Astrocyte (in vitro differentiated cells and primary cell): ENCODE data around the gene CPXM2. TPM values are rescaled to one million over a fixed set of nuclear protein-coding genes. Genes with fewer than 3 reads are reported as not detected.

Experiments
- DNase-seq: peaks from one replicate; pipeline ENCODE4 v3.0.0-alpha.2; 2010; ENCODE audit warnings: low read depth
- FAIRE-seq: peaks from 2 replicates; lab custom pipeline; 2011; peaks lifted over from hg19 to GRCh38; lab: Jason Lieb, UNC
- H2AFZ ChIP-seq: 2 replicates; pipeline ENCODE4 v1.6.0; 2012; ENCODE audit warnings: low read depth, low read length, inconsistent platforms
- H3K27ac ChIP-seq: 2 replicates; pipeline ENCODE4 v1.5.1; 2011; ENCODE audit warnings: low read depth, low read length, inconsistent platforms
- H3K27me3 ChIP-seq: 2 replicates; pipeline ENCODE4 v1.6.0; 2011; ENCODE audit warnings: low read length, inconsistent platforms; ENCODE audit not compliant: insufficient read depth
- H3K36me3 ChIP-seq: 2 replicates; pipeline ENCODE4 v1.5.1; 2011; ENCODE audit warnings: low read length, inconsistent platforms; ENCODE audit not compliant: insufficient read depth
- H3K4me1 ChIP-seq: 2 replicates; pipeline ENCODE4 v1.5.1; 2011; ENCODE audit warnings: low read length, inconsistent platforms; ENCODE audit not compliant: insufficient read depth
- H3K4me2 ChIP-seq: 2 replicates; pipeline ENCODE4 v1.6.0; 2012; ENCODE audit warnings: low read length, inconsistent platforms
- H3K4me3 ChIP-seq: 2 replicates; pipeline ENCODE4 v1.5.1; 2011; ENCODE audit warnings: low read depth, mild to moderate bottlenecking, low read length, inconsistent platforms; ENCODE audit not compliant: insufficient read depth
- H3K79me2 ChIP-seq: 2 replicates; pipeline ENCODE4 v1.6.0; 2012; ENCODE audit warnings: mild to moderate bottlenecking, low read length, inconsistent platforms; ENCODE audit not compliant: insufficient read depth
- H3K9ac ChIP-seq: 2 replicates; pipeline ENCODE4 v1.6.0; 2012; ENCODE audit warnings: mild to moderate bottlenecking, low read length, inconsistent platforms
- H3K9me3 ChIP-seq: 2 replicates; pipeline ENCODE4 v1.5.1; 2012; ENCODE audit warnings: low read depth, mild to moderate bottlenecking, low read length, inconsistent platforms; ENCODE audit not compliant: insufficient read depth
- H4K20me1 ChIP-seq: 2 replicates; pipeline ENCODE4 v1.6.0; 2012; ENCODE audit warnings: low read length, inconsistent platforms; ENCODE audit not compliant: insufficient read depth
- H3K27ac Mint-ChIP-seq: one replicate; pipeline ENCODE4 v1.8.0; 2021; ENCODE audit warnings: mild to moderate bottlenecking, mixed read lengths; ENCODE audit not compliant: unreplicated experiment
- H3K27me3 Mint-ChIP-seq: one replicate; pipeline ENCODE4 v1.8.0; 2021; ENCODE audit warnings: low read depth, mixed read lengths; ENCODE audit not compliant: unreplicated experiment
- H3K36me3 Mint-ChIP-seq: one replicate; pipeline ENCODE4 v1.8.0; 2021; ENCODE audit warnings: low read depth, mixed read lengths; ENCODE audit not compliant: unreplicated experiment
- H3K4me1 Mint-ChIP-seq: one replicate; pipeline ENCODE4 v1.8.0; 2021; ENCODE audit warnings: low read depth, mixed read lengths; ENCODE audit not compliant: unreplicated experiment
- H3K4me3 Mint-ChIP-seq: one replicate; pipeline ENCODE4 v1.8.0; 2021; ENCODE audit warnings: mild to moderate bottlenecking, moderate library complexity, mixed read lengths; ENCODE audit not compliant: unreplicated experiment
- H3K9me3 Mint-ChIP-seq: one replicate; pipeline ENCODE4 v1.8.0; 2021; ENCODE audit warnings: mild to moderate bottlenecking, mixed read lengths; ENCODE audit not compliant: unreplicated experiment
- EZH2 ChIP-seq: IDR thresholded peaks from 2 replicates; pipeline ENCODE4 v1.6.1; 2012; ENCODE audit warnings: mild to moderate bottlenecking, low read length, inconsistent platforms; ENCODE audit not compliant: insufficient read depth
- total RNA-seq: library from RNA; stranded (reverse); gene quantifications from 2 replicates; pipeline ENCODE4 v1.2.1, GENCODE V29; 2021
- TF ChIP-seq, protein P1 (sequence below): IDR thresholded peaks from 2 replicates; pipeline ENCODE4 v1.5.1; 2011; ENCODE audit warnings: low read depth, mild to moderate bottlenecking, inconsistent platforms, low read length, moderate library complexity; ENCODE audit not compliant: insufficient read depth

Gene CPXM2
- total RNA-seq, 1 donor from 2014 or later = 5.2 TPM

DNA sequence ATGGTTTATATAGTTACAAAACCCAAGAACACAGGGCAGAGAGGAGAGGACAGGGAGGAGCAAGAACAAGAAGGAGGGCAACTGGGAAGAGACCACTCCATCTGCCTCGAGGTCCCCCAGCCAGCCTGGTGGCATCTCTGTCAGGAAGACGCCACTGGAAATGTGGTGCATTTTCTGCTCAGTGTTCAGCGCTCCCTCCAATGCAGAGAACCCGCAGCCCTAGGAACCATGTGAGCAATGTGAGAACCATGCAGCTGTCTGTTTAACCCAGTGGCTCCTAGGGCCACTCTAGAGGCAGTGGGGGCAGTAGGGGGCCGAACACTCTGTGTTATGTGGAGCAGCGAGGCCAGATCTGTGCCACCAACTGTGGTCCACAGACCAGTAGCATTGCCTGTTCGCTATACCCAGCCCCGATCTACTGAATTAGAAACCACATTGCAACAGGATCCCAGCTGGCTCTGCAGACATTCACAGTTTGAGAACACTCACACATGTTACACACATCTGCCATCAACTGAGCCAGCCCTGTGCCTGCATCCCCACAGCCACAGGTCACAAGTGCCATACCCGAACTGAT, 110.2 kb downstream of the CPXM2 start:
- Histone ChIP-seq H3K79me2 (no peaks in the 10 kb centered on the region), H3K4me2 (no peak overlapping the region), H3K4me1 (no peaks in the 10 kb centered on the region), H3K4me3 (no peak overlapping the region), H3K27ac (no peak overlapping the region), H3K9me3 (no peaks in the 10 kb centered on the region), H2AFZ (no peak overlapping the region), H3K36me3 (no peaks in the 10 kb centered on the region), H4K20me1 (no peaks in the 10 kb centered on the region), H3K27me3 (no peaks in the 10 kb centered on the region), H3K9ac (no peak overlapping the region)
- H3K9me3 Mint-ChIP-seq = peaks cover 4% of the 10 kb centered on the region
- no peak overlapping the region for H3K4me3 Mint-ChIP-seq
- H3K27ac Mint-ChIP-seq = no peak overlapping the region
- no peak for DNase-seq
- no peaks in the 10 kb centered on the region for H3K36me3 Mint-ChIP-seq
- peaks cover 41% of the 10 kb centered on the region for H3K27me3 Mint-ChIP-seq
- FAIRE-seq = no peak
- TF ChIP-seq EZH2 = no peak
- TF ChIP-seq, protein P1, sequence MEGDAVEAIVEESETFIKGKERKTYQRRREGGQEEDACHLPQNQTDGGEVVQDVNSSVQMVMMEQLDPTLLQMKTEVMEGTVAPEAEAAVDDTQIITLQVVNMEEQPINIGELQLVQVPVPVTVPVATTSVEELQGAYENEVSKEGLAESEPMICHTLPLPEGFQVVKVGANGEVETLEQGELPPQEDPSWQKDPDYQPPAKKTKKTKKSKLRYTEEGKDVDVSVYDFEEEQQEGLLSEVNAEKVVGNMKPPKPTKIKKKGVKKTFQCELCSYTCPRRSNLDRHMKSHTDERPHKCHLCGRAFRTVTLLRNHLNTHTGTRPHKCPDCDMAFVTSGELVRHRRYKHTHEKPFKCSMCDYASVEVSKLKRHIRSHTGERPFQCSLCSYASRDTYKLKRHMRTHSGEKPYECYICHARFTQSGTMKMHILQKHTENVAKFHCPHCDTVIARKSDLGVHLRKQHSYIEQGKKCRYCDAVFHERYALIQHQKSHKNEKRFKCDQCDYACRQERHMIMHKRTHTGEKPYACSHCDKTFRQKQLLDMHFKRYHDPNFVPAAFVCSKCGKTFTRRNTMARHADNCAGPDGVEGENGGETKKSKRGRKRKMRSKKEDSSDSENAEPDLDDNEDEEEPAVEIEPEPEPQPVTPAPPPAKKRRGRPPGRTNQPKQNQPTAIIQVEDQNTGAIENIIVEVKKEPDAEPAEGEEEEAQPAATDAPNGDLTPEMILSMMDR = no peak
- peaks cover 9% of the 10 kb centered on the region for H3K4me1 Mint-ChIP-seq

DNA sequence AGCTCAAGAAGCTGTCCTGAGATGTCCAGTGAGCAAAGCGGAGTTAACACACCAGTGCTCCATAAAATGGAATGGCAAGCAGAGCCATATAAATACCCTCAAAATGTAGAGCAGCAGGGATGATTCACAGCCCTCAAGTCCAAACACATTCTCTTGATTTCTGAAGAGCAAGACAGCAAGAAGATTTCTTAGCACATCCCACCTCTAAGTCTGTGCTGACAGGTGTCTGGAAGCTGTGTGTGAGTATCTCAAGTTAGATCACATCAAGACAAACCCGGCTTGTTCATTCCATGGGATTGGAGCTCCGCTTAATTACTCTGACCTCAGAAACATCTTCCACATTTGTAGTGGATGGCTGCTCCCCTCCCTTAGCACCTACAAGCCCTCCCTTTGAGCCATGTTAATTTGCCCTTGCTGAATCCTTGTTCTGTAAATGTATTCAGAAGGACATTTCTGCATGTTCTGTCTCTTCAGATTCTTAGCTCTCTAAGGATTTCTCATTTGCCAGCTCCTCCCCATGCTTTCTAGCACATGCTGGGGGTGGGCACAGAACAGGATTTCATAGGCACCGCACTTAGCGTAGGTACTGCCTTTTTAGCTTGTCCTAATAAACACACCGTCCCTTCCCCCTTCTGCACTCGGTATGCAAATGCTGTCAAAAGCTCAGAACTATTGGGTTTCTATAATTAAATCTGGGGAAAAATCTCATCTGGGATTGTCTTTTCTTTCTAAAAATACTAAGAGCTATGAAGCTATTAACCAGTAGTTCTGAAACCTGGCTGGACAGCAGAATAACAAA, 112.7 kb downstream of the CPXM2 start:
- DNase-seq = no peak
- no peaks in the 10 kb centered on the region for H4K20me1 ChIP-seq
- Mint-ChIP-seq H3K27ac (no peak overlapping the region), H3K4me1 (peaks cover 12% of the 10 kb centered on the region), H3K36me3 (peaks cover 2% of the 10 kb centered on the region), H3K4me3 (no peak overlapping the region), H3K27me3 (peaks cover 48% of the 10 kb centered on the region), H3K9me3 (peaks cover 4% of the 10 kb centered on the region)
- H3K4me3 ChIP-seq = no peak overlapping the region
- no peak for FAIRE-seq
- H3K4me2 ChIP-seq = no peak overlapping the region
- H2AFZ ChIP-seq = no peak overlapping the region
- H3K9me3 ChIP-seq = no peaks in the 10 kb centered on the region
- H3K27ac ChIP-seq = no peak overlapping the region
- H3K36me3 ChIP-seq = no peaks in the 10 kb centered on the region
- no peaks in the 10 kb centered on the region for H3K79me2 ChIP-seq
- H3K4me1 ChIP-seq = no peaks in the 10 kb centered on the region
- no peak overlapping the region for H3K9ac ChIP-seq
- H3K27me3 ChIP-seq = no peaks in the 10 kb centered on the region
- TF ChIP-seq EZH2 = no peak
- TF ChIP-seq, protein P1 = no peak

DNA sequence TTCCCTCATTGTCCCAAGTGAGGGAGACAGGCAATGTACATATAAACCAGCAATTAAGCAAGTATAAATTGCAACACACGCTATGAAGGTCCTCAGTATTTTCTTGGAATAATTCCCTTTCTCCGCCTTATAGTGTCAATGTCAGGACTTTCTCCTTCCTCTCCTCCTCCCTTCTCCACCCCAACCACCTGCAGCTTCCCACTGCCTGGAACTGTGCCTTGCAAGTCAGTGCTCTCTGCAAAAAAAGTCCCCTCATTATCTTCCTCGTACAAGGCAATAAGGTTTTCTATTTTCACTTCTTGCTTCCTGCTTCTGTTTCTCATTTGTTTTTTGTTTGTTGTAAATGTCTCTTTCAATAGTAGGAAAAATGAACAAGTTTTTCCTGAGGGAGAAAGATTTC, 113.7 kb downstream of the CPXM2 start:
- peaks cover 7% of the 10 kb centered on the region for H3K4me1 Mint-ChIP-seq
- no peaks in the 10 kb centered on the region for H3K36me3 ChIP-seq
- no peak overlapping the region for H3K4me2 ChIP-seq
- H3K27me3 Mint-ChIP-seq = peaks cover 45% of the 10 kb centered on the region
- H3K27ac Mint-ChIP-seq = no peak overlapping the region
- H3K79me2 ChIP-seq = no peaks in the 10 kb centered on the region
- peaks cover 11% of the 10 kb centered on the region for H3K9me3 Mint-ChIP-seq
- H3K9ac ChIP-seq = no peak overlapping the region
- no peaks in the 10 kb centered on the region for H3K4me1 ChIP-seq
- peaks cover 4% of the 10 kb centered on the region for H3K9me3 ChIP-seq
- no peaks in the 10 kb centered on the region for H3K27me3 ChIP-seq
- no peak overlapping the region for H3K4me3 Mint-ChIP-seq
- no peak overlapping the region for H3K4me3 ChIP-seq
- H3K27ac ChIP-seq = no peak overlapping the region
- FAIRE-seq (no peak), DNase-seq (no peak)
- TF ChIP-seq EZH2 = no peak
- TF ChIP-seq, protein P1 = no peak
- H4K20me1 ChIP-seq = no peaks in the 10 kb centered on the region
- peaks cover 2% of the 10 kb centered on the region for H3K36me3 Mint-ChIP-seq
- H2AFZ ChIP-seq = no peak overlapping the region
